ENCODE measurements around the gene STMN3. TPM values are rescaled to one million over a fixed set of nuclear protein-coding genes. Genes with fewer than 3 reads are reported as not detected.

The STMN3 gene
- total RNA-seq, 1 experiment from 2014 or later = 15.8 TPM

DNA sequence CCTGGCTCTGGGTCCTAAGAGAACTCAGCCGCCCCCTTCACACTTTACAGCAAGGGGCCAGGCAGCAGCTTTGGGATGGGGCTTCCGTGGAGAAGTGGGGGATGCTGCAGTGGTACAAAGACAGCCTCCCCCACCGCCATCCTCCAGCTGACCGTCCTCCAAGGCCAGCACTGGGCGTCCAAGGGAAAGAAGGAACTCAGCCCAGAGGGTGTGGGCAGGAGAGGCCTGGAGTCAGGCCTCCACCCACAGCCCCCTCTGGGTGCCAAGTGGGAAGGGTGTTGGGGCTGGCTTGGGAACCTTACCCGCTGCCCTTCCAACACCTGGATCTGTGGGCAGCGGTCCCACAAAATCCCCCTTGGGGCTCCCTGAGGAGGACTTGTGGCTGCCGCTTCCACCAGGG, 13.1 kb downstream of the STMN3 start:
- no peaks in the 10 kb centered on the region for H3K9me2 ChIP-seq (replicated peaks; ENCODE audit: low read length)
- ATAC-seq (no peak), DNase-seq (no peak)
- no peak overlapping the region for H3K4me3 ChIP-seq (ENCODE audit: low read length)
- BruUV-seq (replicated peaks) = no TSS peak
- no peak overlapping the region for H3K27ac ChIP-seq (ENCODE audit: low read length)
- no peak for TF ChIP-seq EZH2phosphoT487 (IDR thresholded peaks at IDR 0.05; ENCODE audit: borderline replicate concordance, low read length)
- CTCF ChIA-PET = no interaction called here
- no peaks in the 10 kb centered on the region for H3K36me3 ChIP-seq (ENCODE audit: low read depth, low read length)
- intact Hi-C loops (cut with micrococcal nuclease) = loop anchor here (5.0 kb wide), 2 partner anchors 58 to 103 kb away; partner anchors contain the start of gene PTK6
- H3K4me1 ChIP-seq (ENCODE audit: insufficient read depth, low read length) = peaks cover 6% of the 10 kb centered on the region
- no peak overlapping the region for H3K9ac ChIP-seq (ENCODE audit: low read length)
- no peaks in the 10 kb centered on the region for H3F3A ChIP-seq (ENCODE audit: low read length, unreplicated experiment)
- no peaks in the 10 kb centered on the region for H3K27me3 ChIP-seq (ENCODE audit: low read length)
- no peaks in the 10 kb centered on the region for H3K9me3 ChIP-seq (ENCODE audit: low read length)
- H3K4me2 ChIP-seq (ENCODE audit: low read length) = no peak overlapping the region
- no peaks in the 10 kb centered on the region for H3K79me2 ChIP-seq (ENCODE audit: low read length)
- POLR2A ChIA-PET (ENCODE audit: unreplicated experiment) = no interaction called here
- no peaks in the 10 kb centered on the region for H4K20me1 ChIP-seq (ENCODE audit: low read length)
- H2AFZ ChIP-seq (ENCODE audit: low read length) = no peak overlapping the region

GRCh38 chr20:63639093-63639975, 13.9 kb downstream of the STMN3 start:
- Histone ChIP-seq H3K79me2 (ENCODE audit: low read length) (no peaks in the 10 kb centered on the region), H3K4me3 (ENCODE audit: low read length) (no peak overlapping the region), H3K27ac (ENCODE audit: low read length) (no peak overlapping the region), H3F3A (ENCODE audit: low read length, unreplicated experiment) (no peaks in the 10 kb centered on the region), H3K36me3 (ENCODE audit: low read depth, low read length) (no peaks in the 10 kb centered on the region), H4K20me1 (ENCODE audit: low read length) (no peaks in the 10 kb centered on the region), H3K9ac (ENCODE audit: low read length) (no peak overlapping the region), H3K27me3 (ENCODE audit: low read length) (no peaks in the 10 kb centered on the region), H3K4me1 (ENCODE audit: insufficient read depth, low read length) (peaks cover 6% of the 10 kb centered on the region), H3K9me2 (replicated peaks; ENCODE audit: low read length) (no peaks in the 10 kb centered on the region), H3K9me3 (ENCODE audit: low read length) (no peaks in the 10 kb centered on the region), H3K4me2 (ENCODE audit: low read length) (no peak overlapping the region), H2AFZ (ENCODE audit: low read length) (no peak overlapping the region)
- POLR2A ChIA-PET (ENCODE audit: unreplicated experiment) = no interaction called here
- CTCF ChIA-PET = no interaction called here
- DNase-seq = no peak
- intact Hi-C loops (cut with micrococcal nuclease) = no loop called here
- BruUV-seq (replicated peaks) = no TSS peak
- ATAC-seq = no peak
- no peak for TF ChIP-seq CTCF (conservative IDR thresholded peaks at IDR 0.05; ENCODE audit: low read depth, low read length)
- no peak for TF ChIP-seq EZH2 (IDR thresholded peaks at IDR 0.05; ENCODE audit: low read length, unreplicated experiment)
- no peak for TF ChIP-seq EZH2phosphoT487 (IDR thresholded peaks at IDR 0.05; ENCODE audit: borderline replicate concordance, low read length)

DNA sequence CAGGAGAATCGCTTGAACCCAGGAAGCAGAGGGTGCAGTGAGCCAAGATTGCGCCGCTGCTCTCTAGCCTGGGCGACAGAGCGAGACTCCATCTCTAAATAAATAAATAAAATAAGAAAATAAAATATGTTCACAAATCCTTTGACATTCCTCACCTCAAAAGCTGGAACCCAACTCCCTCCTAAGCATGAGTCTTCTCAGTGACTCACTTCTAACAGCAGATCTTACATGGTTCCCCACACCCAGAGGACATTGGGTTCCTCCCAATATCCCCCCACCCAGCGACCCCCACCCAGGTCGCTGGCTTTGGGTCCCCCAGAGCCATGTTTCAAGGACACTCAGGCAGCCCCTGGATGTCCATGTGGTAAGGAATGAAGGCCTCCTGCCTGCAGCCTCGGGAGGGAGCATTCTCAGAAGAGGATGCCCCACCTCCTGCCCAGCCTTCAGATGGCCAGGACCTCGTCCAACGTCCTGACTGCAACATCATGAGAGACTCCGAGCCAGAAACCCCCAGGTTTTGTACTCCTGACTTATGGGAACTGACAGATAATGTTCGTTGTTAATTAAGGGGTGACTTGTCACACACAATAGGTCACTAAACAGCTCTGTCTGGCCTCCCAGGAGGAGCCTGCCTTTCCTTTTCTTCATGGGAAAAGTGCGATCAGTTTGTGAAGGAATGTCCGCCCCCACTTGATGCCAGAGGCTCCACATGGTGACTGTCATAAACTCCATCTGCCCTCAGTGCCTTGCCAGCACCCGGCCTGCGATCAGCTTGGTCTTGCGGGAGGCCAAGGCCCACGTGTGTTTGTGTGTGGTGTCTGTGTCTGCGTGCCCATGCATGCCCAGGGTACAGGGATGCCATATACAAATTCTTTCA, 16.2 kb downstream of the STMN3 start:
- H3K27me3 ChIP-seq (ENCODE audit: low read length) = no peaks in the 10 kb centered on the region
- no peaks in the 10 kb centered on the region for H4K20me1 ChIP-seq (ENCODE audit: low read length)
- ATAC-seq (no peak), DNase-seq (no peak)
- no peaks in the 10 kb centered on the region for H3F3A ChIP-seq (ENCODE audit: low read length, unreplicated experiment)
- intact Hi-C loops (cut with micrococcal nuclease) = no loop called here
- H3K4me3 ChIP-seq (ENCODE audit: low read length) = no peak overlapping the region
- no peaks in the 10 kb centered on the region for H3K36me3 ChIP-seq (ENCODE audit: low read depth, low read length)
- ChIA-PET POLR2A (ENCODE audit: unreplicated experiment) (no interaction called here), CTCF (no interaction called here)
- no peak overlapping the region for H3K9ac ChIP-seq (ENCODE audit: low read length)
- H3K4me2 ChIP-seq (ENCODE audit: low read length) = no peak overlapping the region
- H3K9me2 ChIP-seq (replicated peaks; ENCODE audit: low read length) = no peaks in the 10 kb centered on the region
- no TSS peak for BruUV-seq (replicated peaks)
- no peak overlapping the region for H2AFZ ChIP-seq (ENCODE audit: low read length)
- no peaks in the 10 kb centered on the region for H3K79me2 ChIP-seq (ENCODE audit: low read length)
- no peaks in the 10 kb centered on the region for H3K4me1 ChIP-seq (ENCODE audit: insufficient read depth, low read length)
- TF ChIP-seq EZH2phosphoT487 (IDR thresholded peaks at IDR 0.05; ENCODE audit: borderline replicate concordance, low read length) = no peak
- no peak for TF ChIP-seq CTCF (conservative IDR thresholded peaks at IDR 0.05; ENCODE audit: low read depth, low read length)
- TF ChIP-seq EZH2 (IDR thresholded peaks at IDR 0.05; ENCODE audit: low read length, unreplicated experiment) = no peak
- no peaks in the 10 kb centered on the region for H3K9me3 ChIP-seq (ENCODE audit: low read length)
- H3K27ac ChIP-seq (ENCODE audit: low read length) = no peak overlapping the region

Measured in PC-3 (cell line).